ENCODE measurements around the gene AHRR. TPM values are rescaled to one million over a fixed set of nuclear protein-coding genes. Genes with fewer than 3 reads are reported as not detected.

AHRR gene
- total RNA-seq, 1 donor from 2014 or later: 10.5 TPM

Other genes starting within 250 kb of the AHRR start
- gene PLEKHG4B, start 229.5 kb upstream of the AHRR start, total RNA-seq: 6.1 and 8.1 TPM in 2 replicates
- not detected in 2 replicates for gene LRRC14B, start 130.2 kb upstream of the AHRR start, total RNA-seq
- gene CCDC127, start 103.6 kb upstream of the AHRR start, total RNA-seq: 5.6 and 8.8 TPM in 2 replicates
- 91.7 and 102 TPM in 2 replicates for gene SDHA, start 103.4 kb upstream of the AHRR start, total RNA-seq
- gene PDCD6, start 50.1 kb upstream of the AHRR start, total RNA-seq: 99.1 and 99.6 TPM in 2 replicates
- gene EXOC3, start 121.5 kb downstream of the AHRR start, total RNA-seq: 36.7 and 37.9 TPM in 2 replicates
- gene SLC9A3, start 202.7 kb downstream of the AHRR start, total RNA-seq: 1.0 and 1.1 TPM in 2 replicates